Measurements from ENCODE around the gene SLC20A1.

GRCh38 chr2:112693596-112693995 lies 47.9 kb downstream of the SLC20A1 start:
- TF ChIP-seq, protein P1, sequence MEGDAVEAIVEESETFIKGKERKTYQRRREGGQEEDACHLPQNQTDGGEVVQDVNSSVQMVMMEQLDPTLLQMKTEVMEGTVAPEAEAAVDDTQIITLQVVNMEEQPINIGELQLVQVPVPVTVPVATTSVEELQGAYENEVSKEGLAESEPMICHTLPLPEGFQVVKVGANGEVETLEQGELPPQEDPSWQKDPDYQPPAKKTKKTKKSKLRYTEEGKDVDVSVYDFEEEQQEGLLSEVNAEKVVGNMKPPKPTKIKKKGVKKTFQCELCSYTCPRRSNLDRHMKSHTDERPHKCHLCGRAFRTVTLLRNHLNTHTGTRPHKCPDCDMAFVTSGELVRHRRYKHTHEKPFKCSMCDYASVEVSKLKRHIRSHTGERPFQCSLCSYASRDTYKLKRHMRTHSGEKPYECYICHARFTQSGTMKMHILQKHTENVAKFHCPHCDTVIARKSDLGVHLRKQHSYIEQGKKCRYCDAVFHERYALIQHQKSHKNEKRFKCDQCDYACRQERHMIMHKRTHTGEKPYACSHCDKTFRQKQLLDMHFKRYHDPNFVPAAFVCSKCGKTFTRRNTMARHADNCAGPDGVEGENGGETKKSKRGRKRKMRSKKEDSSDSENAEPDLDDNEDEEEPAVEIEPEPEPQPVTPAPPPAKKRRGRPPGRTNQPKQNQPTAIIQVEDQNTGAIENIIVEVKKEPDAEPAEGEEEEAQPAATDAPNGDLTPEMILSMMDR (conservative IDR thresholded peaks at IDR 0.05; ENCODE audit: low read depth, low read length): no peak
- TF ChIP-seq EZH2 (IDR thresholded peaks at IDR 0.05; ENCODE audit: low read length, unreplicated experiment) (no peak), EZH2phosphoT487 (IDR thresholded peaks at IDR 0.05; ENCODE audit: borderline replicate concordance, low read length) (no peak)

Data from PC-3 (cell line).